Measurements from ENCODE around the gene SLC38A3.

The SLC38A3 gene

GRCh38 chr3:50269977-50270413, 64.9 kb downstream of the SLC38A3 start:
- peak; percentile 65 for DNase-seq (ENCODE audit: low read depth)
- no peak for TF ChIP-seq CTCF (IDR thresholded peaks at IDR 0.05; ENCODE audit: insufficient read depth, low read depth, low read length, missing control alignments)
- H3K4me3 ChIP-seq (ENCODE audit: low read length): no peak overlapping the region

GRCh38 chr3:50270422-50271224, 65.6 kb downstream of the SLC38A3 start:
- H3K4me3 ChIP-seq (ENCODE audit: low read length): no peak overlapping the region
- DNase-seq (ENCODE audit: low read depth): no peak
- TF ChIP-seq CTCF (IDR thresholded peaks at IDR 0.05; ENCODE audit: insufficient read depth, low read depth, low read length, missing control alignments): no peak
